H9 (cell line): ENCODE results near the gene A2ML1. TPM values are rescaled to one million over a fixed set of nuclear protein-coding genes. Genes with fewer than 3 reads are reported as not detected.
A peak's percentile ranks its signal among the peaks of the same experiment; 100 is the strongest.

Source experiments
- DNase-seq: peaks from one replicate; pipeline ENCODE4 v3.0.0-alpha.2; 2017
- H2AFZ ChIP-seq: one replicate; pipeline ENCODE4 v1.6.1; 2013; ENCODE audit warnings: mild to moderate bottlenecking, low read length, control low read depth, moderate library complexity
- H2AK5ac ChIP-seq: 2 replicates; pipeline ENCODE4 v1.6.1; 2013; ENCODE audit warnings: low read length, control low read depth, mixed read lengths; ENCODE audit not compliant: insufficient read length
- H2BK120ac ChIP-seq: one replicate; pipeline ENCODE4 v1.6.1; 2013; ENCODE audit warnings: low read depth, mild to moderate bottlenecking, low read length, control low read depth, inconsistent platforms; ENCODE audit not compliant: poor library complexity, severe bottlenecking
- H2BK12ac ChIP-seq: 2 replicates; pipeline ENCODE4 v1.6.1; 2013; ENCODE audit warnings: low read length, control low read depth, mixed read lengths, low read depth; ENCODE audit not compliant: insufficient read length
- H2BK15ac ChIP-seq: 2 replicates; pipeline ENCODE4 v1.6.1; 2013; ENCODE audit warnings: low read depth, low read length, control low read depth
- H2BK20ac ChIP-seq: one replicate; pipeline ENCODE4 v1.6.1; 2013; ENCODE audit warnings: low read depth, mild to moderate bottlenecking, low read length, control low read depth, inconsistent platforms; ENCODE audit not compliant: poor library complexity, severe bottlenecking
- H2BK5ac ChIP-seq: 2 replicates; pipeline ENCODE4 v1.6.1; 2013; ENCODE audit warnings: low read length, control low read depth, mixed read lengths; ENCODE audit not compliant: insufficient read length
- H3K14ac ChIP-seq: 2 replicates; pipeline ENCODE4 v1.6.1; 2013; ENCODE audit warnings: low read length, control low read depth; ENCODE audit not compliant: insufficient read depth
- H3K18ac ChIP-seq: 2 replicates; pipeline ENCODE4 v1.6.1; 2013; ENCODE audit warnings: low read depth, mild to moderate bottlenecking, mixed read lengths, low read length, control low read depth; ENCODE audit not compliant: insufficient read length
- H3K23ac ChIP-seq: 2 replicates; pipeline ENCODE4 v1.6.1; 2013; ENCODE audit warnings: low read length, control low read depth, mixed read lengths, low read depth; ENCODE audit not compliant: insufficient read length
- H3K23me2 ChIP-seq: 2 replicates; pipeline ENCODE4 v1.6.1; 2013; ENCODE audit warnings: low read depth, mild to moderate bottlenecking, mixed read lengths, low read length, control low read depth; ENCODE audit not compliant: insufficient read length, poor library complexity, severe bottlenecking
- H3K27ac ChIP-seq: 2 replicates; pipeline ENCODE4 v1.5.1; 2013; ENCODE audit warnings: low read length, control low read depth, mixed read lengths, low read depth; ENCODE audit not compliant: insufficient read length
- H3K27me3 ChIP-seq: 2 replicates; pipeline ENCODE4 v1.6.1; 2013; ENCODE audit warnings: low read length, control low read depth, inconsistent platforms; ENCODE audit not compliant: insufficient read depth
- H3K4ac ChIP-seq: 2 replicates; pipeline ENCODE4 v1.6.1; 2013; ENCODE audit warnings: low read depth, mild to moderate bottlenecking, control low read depth, inconsistent platforms, low read length, moderate library complexity
- H3K4me1 ChIP-seq: 2 replicates; pipeline ENCODE4 v1.6.1; 2013; ENCODE audit warnings: low read length, control low read depth, inconsistent platforms; ENCODE audit not compliant: insufficient read depth
- H3K4me2 ChIP-seq: 2 replicates; pipeline ENCODE4 v1.6.1; 2013; ENCODE audit warnings: low read length, control low read depth, mixed read lengths; ENCODE audit not compliant: insufficient read length, insufficient read depth
- H3K56ac ChIP-seq: 2 replicates; pipeline ENCODE4 v1.6.1; 2013; ENCODE audit warnings: low read depth, mild to moderate bottlenecking, mixed read lengths, low read length, control low read depth; ENCODE audit not compliant: insufficient read length
- H3K79me1 ChIP-seq: 2 replicates; pipeline ENCODE4 v1.6.1; 2013; ENCODE audit warnings: low read depth, mild to moderate bottlenecking, moderate library complexity, low read length, control low read depth, inconsistent platforms; ENCODE audit not compliant: insufficient read depth, poor library complexity, severe bottlenecking
- H3K79me2 ChIP-seq: 2 replicates; pipeline ENCODE4 v1.6.1; 2013; ENCODE audit warnings: low read length, control low read depth, inconsistent platforms; ENCODE audit not compliant: insufficient read depth
- H3K9ac ChIP-seq: 2 replicates; pipeline ENCODE4 v1.6.1; 2013; ENCODE audit warnings: low read length, control low read depth, mixed read lengths; ENCODE audit not compliant: insufficient read length; ENCODE audit errors: extremely low read depth
- H3K9me3 ChIP-seq: one replicate; pipeline ENCODE4 v1.6.1; 2013; ENCODE audit warnings: low read depth, low read length, inconsistent platforms; ENCODE audit not compliant: control insufficient read depth
- H3T11ph ChIP-seq: one replicate; pipeline ENCODE4 v1.6.1; 2013; ENCODE audit warnings: mild to moderate bottlenecking, low read length, control low read depth, inconsistent platforms
- H4K20me1 ChIP-seq: one replicate; pipeline ENCODE4 v1.6.1; 2013; ENCODE audit not compliant: control insufficient read depth, insufficient read length, insufficient read depth
- H4K5ac ChIP-seq: 2 replicates; pipeline ENCODE4 v1.6.1; 2013; ENCODE audit warnings: low read depth, mild to moderate bottlenecking, mixed read lengths, low read length, control low read depth; ENCODE audit not compliant: insufficient read length
- H4K8ac ChIP-seq: replicated peaks from 2 replicates; pipeline ENCODE4 v1.6.1; 2013; ENCODE audit warnings: low read length, control low read depth, mixed read lengths, low read depth; ENCODE audit not compliant: insufficient read length
- H4K91ac ChIP-seq: 2 replicates; pipeline ENCODE4 v1.6.1; 2013; ENCODE audit warnings: low read depth, mild to moderate bottlenecking, moderate library complexity, mixed read lengths, low read length, control low read depth; ENCODE audit not compliant: insufficient read length
- H3K27ac Mint-ChIP-seq, 3 experiments: 2 replicates in 2 of 3; 3 replicates in 1 of 3; pipeline ENCODE4 v1.8.0; 2020 to 2021; ENCODE audit warnings: mixed read lengths in 3 of 3, mild to moderate bottlenecking in 1 of 3, moderate library complexity in 1 of 3
- H3K27me3 Mint-ChIP-seq: 2 replicates; pipeline ENCODE4 v1.8.0; 2021; ENCODE audit warnings: low read depth, mild to moderate bottlenecking, moderate library complexity, mixed read lengths
- H3K36me3 Mint-ChIP-seq, 3 experiments: 2 replicates in 2 of 3; 3 replicates in 1 of 3; pipeline ENCODE4 v1.8.0; 2020 to 2021; ENCODE audit warnings: low read depth in 3 of 3, mixed read lengths in 3 of 3; ENCODE audit not compliant: insufficient read depth in 1 of 3
- H3K4me1 Mint-ChIP-seq, 2 experiments: 2 replicates each; pipeline ENCODE4 v1.8.0; 2020; ENCODE audit warnings: mixed read lengths in 2 of 2
- H3K4me3 Mint-ChIP-seq, 2 experiments: 2 replicates in 1 of 2; 3 replicates in 1 of 2; pipeline ENCODE4 v1.8.0; 2020 to 2021; ENCODE audit warnings: mild to moderate bottlenecking in 2 of 2, mixed read lengths in 2 of 2, moderate library complexity in 1 of 2
- H3K9me3 Mint-ChIP-seq, 2 experiments: 2 replicates in 1 of 2; 3 replicates in 1 of 2; pipeline ENCODE4 v1.8.0; 2020; ENCODE audit warnings: mild to moderate bottlenecking in 2 of 2, mixed read lengths in 2 of 2, moderate library complexity in 1 of 2
- WGBS: extraction: QIAGEN DNeasy Blood & Tissue Kit; methylation state at CpG from one replicate; pipeline ENCODE4 v1.1.7; 2013; ENCODE audit warnings: missing lambda C conversion rate, low lambda C conversion rate, mixed read lengths; ENCODE audit not compliant: insufficient read length; ENCODE audit errors: extremely low coverage; 5-methylcytosine and 5-hydroxymethylcytosine counted together
- total RNA-seq: library from RNA; stranded (reverse); gene quantifications from 2 replicates; pipeline ENCODE4 v1.2.1, GENCODE V29; 2021
- TF ChIP-seq, protein P1 (sequence below): fragments of 200-600 bp; sonication (generic); conservative IDR thresholded peaks from 3 replicates; pipeline ENCODE4 v1.8.0; 2021; ENCODE audit warnings: antibody characterized with exemption, mild to moderate bottlenecking

A2ML1 gene
- total RNA-seq, 1 experiment from 2014 or later: 2.8 TPM

DNA sequence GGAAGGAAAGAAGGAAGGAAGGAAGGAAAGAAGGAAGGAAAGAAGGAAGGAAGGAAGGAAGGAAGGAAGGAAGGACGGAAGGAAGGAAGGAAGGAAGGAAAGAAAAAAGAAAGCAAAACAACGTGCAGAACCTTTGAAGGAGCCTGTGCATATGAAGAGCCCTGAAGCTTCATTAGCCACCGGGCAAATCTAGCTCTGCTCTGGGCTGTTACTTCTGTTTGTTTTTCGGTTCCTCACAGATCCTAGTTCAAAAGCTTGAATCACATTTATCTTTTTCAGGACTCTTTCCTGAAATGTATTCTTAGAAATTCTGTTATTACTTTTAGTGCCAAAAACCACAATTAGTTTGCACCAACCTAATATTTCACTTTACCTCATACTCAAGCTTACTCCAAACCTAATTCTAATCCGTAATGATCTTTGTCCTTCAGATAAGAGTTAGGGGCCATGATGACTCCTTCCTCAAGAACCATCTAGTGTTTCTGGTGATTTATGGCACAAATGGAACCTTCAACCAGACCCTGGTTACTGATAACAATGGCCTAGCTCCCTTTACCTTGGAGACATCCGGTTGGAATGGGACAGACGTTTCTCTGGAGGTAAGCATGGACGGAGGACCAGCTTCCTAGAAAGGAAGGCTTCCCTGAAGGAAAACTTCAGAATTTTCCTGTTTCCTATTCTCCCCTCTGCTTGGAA is 18.7 kb downstream of the A2ML1 start:
- Histone ChIP-seq H4K20me1 (no peaks in the 10 kb centered on the region), H3K79me2 (no peaks in the 10 kb centered on the region), H3K4me2 (no peak overlapping the region), H3K14ac (no peak overlapping the region), H3K79me1 (no peaks in the 10 kb centered on the region), H2BK120ac (no peak overlapping the region), H3K56ac (no peak overlapping the region), H3K23ac (no peak overlapping the region), H2AFZ (no peak overlapping the region), H2AK5ac (no peak overlapping the region), H3K18ac (no peak overlapping the region), H3K23me2 (no peaks in the 10 kb centered on the region), H3K9me3 (no peaks in the 10 kb centered on the region), H4K91ac (no peak overlapping the region), H3K27ac (no peak overlapping the region), H3K4ac (no peak overlapping the region), H3T11ph (no peak overlapping the region), H2BK20ac (no peak overlapping the region), H3K27me3 (no peaks in the 10 kb centered on the region), H2BK5ac (no peak overlapping the region), H3K9ac (no peak overlapping the region), H3K4me1 (no peaks in the 10 kb centered on the region), H4K8ac (no peak overlapping the region), H4K5ac (no peak overlapping the region), H2BK15ac (no peak overlapping the region), H2BK12ac (no peak overlapping the region)
- H3K27me3 Mint-ChIP-seq: no peaks in the 10 kb centered on the region
- DNase-seq: peak; percentile 13
- peaks cover 2 to 7% of the 10 kb centered on the region in 2 experiments for H3K4me1 Mint-ChIP-seq
- peaks cover 0 to 6% (median under 1%) of the 10 kb centered on the region in 3 experiments; a peak in 5 of 7 replicates for H3K36me3 Mint-ChIP-seq
- no peak overlapping the region for H3K27ac Mint-ChIP-seq
- TF ChIP-seq, protein P1, sequence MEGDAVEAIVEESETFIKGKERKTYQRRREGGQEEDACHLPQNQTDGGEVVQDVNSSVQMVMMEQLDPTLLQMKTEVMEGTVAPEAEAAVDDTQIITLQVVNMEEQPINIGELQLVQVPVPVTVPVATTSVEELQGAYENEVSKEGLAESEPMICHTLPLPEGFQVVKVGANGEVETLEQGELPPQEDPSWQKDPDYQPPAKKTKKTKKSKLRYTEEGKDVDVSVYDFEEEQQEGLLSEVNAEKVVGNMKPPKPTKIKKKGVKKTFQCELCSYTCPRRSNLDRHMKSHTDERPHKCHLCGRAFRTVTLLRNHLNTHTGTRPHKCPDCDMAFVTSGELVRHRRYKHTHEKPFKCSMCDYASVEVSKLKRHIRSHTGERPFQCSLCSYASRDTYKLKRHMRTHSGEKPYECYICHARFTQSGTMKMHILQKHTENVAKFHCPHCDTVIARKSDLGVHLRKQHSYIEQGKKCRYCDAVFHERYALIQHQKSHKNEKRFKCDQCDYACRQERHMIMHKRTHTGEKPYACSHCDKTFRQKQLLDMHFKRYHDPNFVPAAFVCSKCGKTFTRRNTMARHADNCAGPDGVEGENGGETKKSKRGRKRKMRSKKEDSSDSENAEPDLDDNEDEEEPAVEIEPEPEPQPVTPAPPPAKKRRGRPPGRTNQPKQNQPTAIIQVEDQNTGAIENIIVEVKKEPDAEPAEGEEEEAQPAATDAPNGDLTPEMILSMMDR: no peak
- no peaks in the 10 kb centered on the region for H3K9me3 Mint-ChIP-seq
- no peak overlapping the region for H3K4me3 Mint-ChIP-seq
- WGBS: 100% methylated on average over 1 of the region's 8 CpGs
